Heart left ventricle (tissue), 16 donors: ENCODE results near the gene LRMDA. TPM values are rescaled to one million over a fixed set of nuclear protein-coding genes. Genes with fewer than 3 reads are reported as not detected.

Experiments
- ATAC-seq, 4 donors: fragments of 200-7000 bp; cut with Tn5 transposase; one replicate each; pipeline ENCODE4 v1.9.1; 2020 to 2022; ENCODE audit warnings: moderate library complexity in 4 of 4, mild to moderate bottlenecking in 3 of 4, moderate number of reproducible peaks in 1 of 4
- DNase-seq, 5 donors: peaks; one replicate each; pipeline ENCODE4 v3.0.0-alpha.2; 2020
- H3K27ac ChIP-seq, 12 donors: fragments of 200-600 bp; sonication (generic) in 4 of 12; one replicate each; pipeline versions ENCODE4 v1.5.0 to v1.8.0; 2016 to 2022; ENCODE audit warnings: mild to moderate bottlenecking in 2 of 12
- H3K27me3 ChIP-seq, 9 donors: fragments of 200-600 bp; sonication (generic) in 2 of 9; one replicate each; pipeline versions ENCODE4 v1.5.1 to v1.8.0; 2016 to 2022; ENCODE audit warnings: mild to moderate bottlenecking in 3 of 9
- H3K36me3 ChIP-seq, 9 donors: fragments of 200-600 bp; sonication (generic) in 2 of 9; one replicate each; pipeline versions ENCODE4 v1.5.0 to v1.8.0; 2018 to 2022; ENCODE audit warnings: mild to moderate bottlenecking in 2 of 9
- H3K4me1 ChIP-seq, 12 donors: fragments of 200-600 bp; sonication (generic) in 4 of 12; one replicate each; pipeline versions ENCODE4 v1.5.0 to v1.8.0; 2016 to 2022; ENCODE audit warnings: mild to moderate bottlenecking in 3 of 12
- H3K4me3 ChIP-seq, 12 donors: fragments of 200-600 bp; sonication (generic) in 4 of 12; one replicate each; pipeline versions ENCODE4 v1.5.0 to v1.8.0; 2017 to 2022; ENCODE audit warnings: mild to moderate bottlenecking in 9 of 12, moderate library complexity in 4 of 12
- H3K9me3 ChIP-seq, 12 donors: fragments of 200-600 bp; sonication (generic) in 4 of 12; one replicate each; pipeline versions ENCODE4 v1.5.0 to v1.8.0; 2016 to 2022; ENCODE audit warnings: mild to moderate bottlenecking in 1 of 12
- POLR2A ChIP-seq, 2 donors: fragments of 450-650 bp; IDR thresholded peaks; one replicate each; pipeline ENCODE4 v1.6.1; 2017; ENCODE audit warnings: antibody characterized with exemption in 2 of 2, mild to moderate bottlenecking in 2 of 2, moderate library complexity in 2 of 2
- WGBS, 4 donors: extraction: QIAGEN DNeasy Blood & Tissue Kit in 2 of 4; methylation state at CpG; one replicate each; pipeline versions ENCODE4 v1.1.5 to v1.1.7; 2013 to 2018; 5-methylcytosine and 5-hydroxymethylcytosine counted together
- intact Hi-C, 10 donors: fragments of 100-400 bp; cut with DNase I; formaldehyde crosslinking; loops; one replicate each; pipeline versions ENCODE4 v1.11.1 to v1.14.2; 2022
- polyA plus RNA-seq, 2 donors: library from polyadenylated mRNA; stranded (reverse); fragments of 200-250 nt; gene quantifications; one replicate each; pipeline ENCODE4 v1.2.3, GENCODE V29; 2013
- total RNA-seq, 9 donors: library from RNA; depleted of rRNA in 2 of 9; stranded (reverse); fragments of >200 nt in 2 of 9; fragmentation: NEBNext Ultra II Directional in 3 of 9; extraction: Animal tissue kit (Norgen Biotek cat#: 25700) in 3 of 9; gene quantifications; one replicate each; pipeline versions ENCODE4 v1.1.0 to v1.2.4, GENCODE V29; 2016 to 2023
- TF ChIP-seq, protein P1 (sequence below), 12 donors: fragments of 200-600 bp; sonication (generic) in 4 of 12; IDR thresholded peaks; one replicate each; pipeline versions ENCODE4 v1.5.0 to v1.8.0; 2018 to 2022; ENCODE audit warnings: antibody characterized with exemption in 12 of 12, mild to moderate bottlenecking in 5 of 12
- donor health status: ischemic (EF 13 %, LVEDD 7.1; RV severe dilation, severe dysfunction).
- donor health status: healthy with polysubstance abuse.
- donor health status: DM: no; HTN: yes; CAD: no.
- donor health status: DM: no; HTN: no; CAD: no.
- donor health status: ischemic (EF 25% LVEDD 6.9; RV normal size, moderate dysfunction).
- donor health status: ischemic (EF 25% LVEDD 5.7; RV mildly dilated, moderate dysfunction).
- donor health status: healthy.
- donor health status: DM: yes; HTN: yes; CAD: no.
- donor health status: ischemic (EF 35%, LVEDD 5.7; RV mildly dilated, moderate dysfunction).
- donor health status: nonischemic (EF 11% LVEDD 7.7; RV severe dilation, severe dysfunction).
- donor health status: DM: yes; HTN: yes; CAD: no.
- donor health status: PGD.
- donor health status: ischemic (EF 29% LVEDD 5.4; RV normal size, mild dysfunction).
- donor health status: nonischemic (EF 23%, LVEDD 6.1; RV moderate dilation, normal function).

Gene LRMDA
- total and polyA plus RNA-seq, 11 donors = 2.4 to 34.4 (median 14.9) TPM

DNA sequence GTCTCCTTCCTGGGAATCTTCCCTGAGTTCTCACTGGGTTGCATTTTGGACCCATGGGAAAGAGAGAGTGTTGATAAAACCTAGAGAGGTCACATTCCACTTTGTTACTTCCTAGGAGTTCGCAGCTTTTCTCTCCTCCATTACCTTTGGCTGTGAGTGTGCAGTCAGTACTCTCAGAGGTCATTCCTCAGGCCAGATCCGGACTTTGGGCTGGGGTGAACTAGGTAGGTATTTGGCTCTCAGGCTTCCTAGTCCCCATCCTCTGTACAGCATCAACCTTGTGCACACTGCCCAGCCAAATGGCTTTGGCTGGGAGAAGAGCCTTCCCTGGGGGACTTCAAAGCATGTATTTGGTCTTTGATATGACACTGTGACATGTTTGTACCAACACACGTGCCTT lies 508.1 kb downstream of the LRMDA start:
- H3K27me3 ChIP-seq = no peaks in the 10 kb centered on the region
- TF ChIP-seq, protein P1, sequence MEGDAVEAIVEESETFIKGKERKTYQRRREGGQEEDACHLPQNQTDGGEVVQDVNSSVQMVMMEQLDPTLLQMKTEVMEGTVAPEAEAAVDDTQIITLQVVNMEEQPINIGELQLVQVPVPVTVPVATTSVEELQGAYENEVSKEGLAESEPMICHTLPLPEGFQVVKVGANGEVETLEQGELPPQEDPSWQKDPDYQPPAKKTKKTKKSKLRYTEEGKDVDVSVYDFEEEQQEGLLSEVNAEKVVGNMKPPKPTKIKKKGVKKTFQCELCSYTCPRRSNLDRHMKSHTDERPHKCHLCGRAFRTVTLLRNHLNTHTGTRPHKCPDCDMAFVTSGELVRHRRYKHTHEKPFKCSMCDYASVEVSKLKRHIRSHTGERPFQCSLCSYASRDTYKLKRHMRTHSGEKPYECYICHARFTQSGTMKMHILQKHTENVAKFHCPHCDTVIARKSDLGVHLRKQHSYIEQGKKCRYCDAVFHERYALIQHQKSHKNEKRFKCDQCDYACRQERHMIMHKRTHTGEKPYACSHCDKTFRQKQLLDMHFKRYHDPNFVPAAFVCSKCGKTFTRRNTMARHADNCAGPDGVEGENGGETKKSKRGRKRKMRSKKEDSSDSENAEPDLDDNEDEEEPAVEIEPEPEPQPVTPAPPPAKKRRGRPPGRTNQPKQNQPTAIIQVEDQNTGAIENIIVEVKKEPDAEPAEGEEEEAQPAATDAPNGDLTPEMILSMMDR (IDR thresholded peaks at IDR 0.05) = no peak
- TF ChIP-seq POLR2A (IDR thresholded peaks at IDR 0.05) = no peak
- ATAC-seq (no peak), DNase-seq (no peak)
- no peaks in the 10 kb centered on the region for H3K36me3 ChIP-seq
- no peak overlapping the region for H3K27ac ChIP-seq
- H3K9me3 ChIP-seq = peaks cover 0 to 9% (median 4%) of the 10 kb centered on the region in 12 donors
- H3K4me3 ChIP-seq = no peak overlapping the region
- intact Hi-C loops = loop anchor here in 1 of 10 donors (10.0 kb wide), 1 partner anchor 215 kb away; no protein-coding TSS in a partner anchor
- peaks cover 0 to 8% (median 0%) of the 10 kb centered on the region in 12 donors for H3K4me1 ChIP-seq
- WGBS, 4 donors = 69 to 78% (median 74%) methylated on average over 3 of the region's 3 CpGs

DNA sequence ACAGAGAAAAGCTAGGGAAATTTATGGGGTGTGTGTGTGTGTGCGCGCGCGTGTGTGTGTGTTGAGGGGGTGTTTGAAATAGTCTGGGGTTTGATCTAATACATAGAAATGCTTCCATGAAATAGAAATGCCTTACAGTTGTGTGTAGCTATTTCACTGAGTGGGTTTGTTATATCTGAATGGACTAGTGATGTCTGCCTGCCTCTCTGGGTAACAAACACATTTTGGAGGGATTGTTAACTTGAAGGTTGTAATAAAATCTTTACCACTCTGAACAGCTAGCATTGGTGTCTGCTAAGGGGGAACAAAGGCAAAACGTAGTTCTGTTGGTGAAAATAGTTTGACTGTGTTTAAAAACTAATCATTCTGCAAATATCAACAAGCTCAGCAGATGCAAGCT lies 509.3 kb downstream of the LRMDA start:
- no peak overlapping the region for H3K4me3 ChIP-seq
- ATAC-seq (no peak), DNase-seq (no peak)
- H3K27me3 ChIP-seq = no peaks in the 10 kb centered on the region
- H3K4me1 ChIP-seq = peaks cover 0 to 5% (median 0%) of the 10 kb centered on the region in 12 donors
- H3K36me3 ChIP-seq = no peaks in the 10 kb centered on the region
- intact Hi-C loops = no loop called here
- 96 to 98% (median 96%) methylated on average over 5 of the region's 5 CpGs for WGBS, 4 donors
- no peak overlapping the region for H3K27ac ChIP-seq
- peaks cover 0 to 16% (median 8%) of the 10 kb centered on the region in 12 donors for H3K9me3 ChIP-seq
- TF ChIP-seq POLR2A (IDR thresholded peaks at IDR 0.05) = no peak
- TF ChIP-seq, protein P1 (IDR thresholded peaks at IDR 0.05) = no peak

- no peaks in the 10 kb centered on the region for H3K27me3 ChIP-seq
- peaks cover 0 to 16% (median 8%) of the 10 kb centered on the region in 12 donors for H3K9me3 ChIP-seq
- intact Hi-C loops = no loop called here
- H3K4me1 ChIP-seq = peaks cover 0 to 4% (median 0%) of the 10 kb centered on the region in 12 donors
- H3K27ac ChIP-seq = no peak overlapping the region
- TF ChIP-seq, protein P1 (IDR thresholded peaks at IDR 0.05) = no peak
- TF ChIP-seq POLR2A (IDR thresholded peaks at IDR 0.05) = no peak
- H3K4me3 ChIP-seq = no peak overlapping the region
- no peaks in the 10 kb centered on the region for H3K36me3 ChIP-seq
- DNase-seq (no peak), ATAC-seq (no peak)
- 77 to 85% (median 80%) methylated on average over 8 to 9 of the region's 9 CpGs for WGBS, 4 donors
Measured at GRCh38 chr10:75941223-75941801, 509.9 kb downstream of the LRMDA start.

DNA sequence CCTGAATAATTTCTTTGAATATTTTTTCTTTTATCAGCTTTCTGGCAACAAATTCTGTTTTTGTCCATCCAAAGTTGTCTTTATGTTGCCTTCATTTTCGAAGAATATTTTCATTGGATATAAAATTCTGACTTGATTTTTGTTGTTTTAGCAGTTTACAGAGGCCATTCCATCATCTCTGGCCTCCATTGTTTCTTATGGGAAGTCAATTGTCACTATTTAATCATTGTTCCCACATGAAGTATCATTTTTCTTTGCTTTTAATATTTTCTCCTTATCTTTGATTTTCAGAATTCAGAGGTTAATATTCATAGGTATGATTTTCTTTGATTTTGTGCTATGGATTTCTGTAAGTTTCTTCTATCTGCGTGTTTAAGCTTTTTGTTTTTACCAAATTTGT lies 512.6 kb downstream of the LRMDA start:
- ATAC-seq (no peak), DNase-seq (no peak)
- intact Hi-C loops = no loop called here
- Histone ChIP-seq H3K36me3 (no peaks in the 10 kb centered on the region), H3K4me3 (no peak overlapping the region), H3K27ac (no peak overlapping the region), H3K9me3 (peaks cover 0 to 16% (median 8%) of the 10 kb centered on the region in 12 donors), H3K27me3 (no peaks in the 10 kb centered on the region), H3K4me1 (no peaks in the 10 kb centered on the region)
- no peak for TF ChIP-seq POLR2A (IDR thresholded peaks at IDR 0.05)
- TF ChIP-seq, protein P1 (IDR thresholded peaks at IDR 0.05) = no peak
- WGBS, 4 donors = 80 to 92% (median 87%) methylated on average over 2 of the region's 2 CpGs
